ENCODE measurements around the gene DRD2. TPM values are rescaled to one million over a fixed set of nuclear protein-coding genes. Genes with fewer than 3 reads are reported as not detected.
A peak's percentile ranks its signal among the peaks of the same experiment; 100 is the strongest.

Gene DRD2
- total RNA-seq, 1 donor from 2014 or later = 0.32 TPM

DNA sequence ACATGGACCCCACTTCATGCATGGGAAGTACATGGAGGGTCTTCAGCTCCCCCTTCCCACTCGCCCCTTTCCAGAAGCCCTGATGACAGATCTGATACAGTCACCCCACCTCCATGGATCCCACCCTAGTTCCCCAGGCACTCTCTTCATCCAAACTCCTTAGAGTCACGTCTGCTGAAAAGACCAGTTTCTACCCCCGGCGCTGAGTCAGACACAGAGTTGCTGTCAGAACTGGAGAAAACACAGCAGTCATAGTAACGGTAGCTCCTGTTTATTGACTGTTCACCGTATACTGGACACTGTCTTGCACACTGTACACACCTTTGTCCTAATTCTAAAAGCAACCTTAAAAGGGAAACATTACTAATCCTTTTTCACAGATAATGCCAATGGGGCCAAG is 29.1 kb downstream of the DRD2 start:
- no peak for DNase-seq (ENCODE audit: low spot score)

DNA sequence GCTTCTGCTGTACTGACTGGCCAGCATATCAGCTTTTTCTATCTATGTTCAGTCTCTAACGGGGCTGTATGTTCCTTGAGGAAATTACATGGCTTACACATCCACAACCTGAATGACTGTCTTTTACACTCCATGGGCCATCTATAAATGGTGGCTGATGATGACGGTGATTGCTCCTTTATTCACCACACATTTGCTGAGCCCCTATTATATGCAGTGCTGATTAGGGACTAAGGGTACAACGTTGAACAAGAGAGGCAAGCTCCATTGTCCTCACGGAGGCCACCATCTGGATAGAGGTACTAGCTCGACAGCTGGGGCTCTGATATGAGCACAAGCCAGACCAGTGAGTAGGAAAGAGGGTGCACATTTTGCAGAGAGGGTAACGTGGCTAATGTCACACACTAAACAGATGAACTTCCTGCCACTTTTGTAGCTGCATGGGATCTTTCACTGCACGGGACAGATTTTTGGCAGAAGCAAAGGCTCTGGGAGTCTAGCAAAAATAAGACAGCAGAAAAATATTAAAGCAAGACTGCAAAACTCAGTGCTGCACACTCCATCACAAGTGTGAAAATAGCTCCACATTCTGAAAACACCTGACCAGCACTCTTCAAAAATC is 30.6 kb downstream of the DRD2 start:
- DNase-seq (ENCODE audit: low spot score) = no peak

DNA sequence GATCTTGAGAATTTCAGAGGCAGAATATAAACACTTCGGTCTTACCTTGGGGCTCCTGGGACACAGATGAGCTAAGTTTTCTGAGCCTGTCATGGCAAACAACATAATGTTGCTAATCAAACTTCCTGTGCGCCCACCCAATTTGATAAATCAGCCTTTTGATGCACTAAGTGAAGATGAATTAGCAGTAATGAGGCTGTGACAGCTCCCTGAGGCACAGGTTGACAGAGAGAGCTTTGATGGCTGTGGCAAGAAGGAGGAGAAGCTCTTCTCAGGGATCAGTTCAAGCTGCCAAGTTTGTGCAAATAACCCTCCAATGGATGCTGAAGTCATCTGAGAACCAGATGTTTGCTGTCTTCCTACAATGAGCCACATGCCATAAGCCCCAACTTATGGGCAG is 34.4 kb downstream of the DRD2 start:
- DNase-seq (ENCODE audit: low spot score) = no peak

DNA sequence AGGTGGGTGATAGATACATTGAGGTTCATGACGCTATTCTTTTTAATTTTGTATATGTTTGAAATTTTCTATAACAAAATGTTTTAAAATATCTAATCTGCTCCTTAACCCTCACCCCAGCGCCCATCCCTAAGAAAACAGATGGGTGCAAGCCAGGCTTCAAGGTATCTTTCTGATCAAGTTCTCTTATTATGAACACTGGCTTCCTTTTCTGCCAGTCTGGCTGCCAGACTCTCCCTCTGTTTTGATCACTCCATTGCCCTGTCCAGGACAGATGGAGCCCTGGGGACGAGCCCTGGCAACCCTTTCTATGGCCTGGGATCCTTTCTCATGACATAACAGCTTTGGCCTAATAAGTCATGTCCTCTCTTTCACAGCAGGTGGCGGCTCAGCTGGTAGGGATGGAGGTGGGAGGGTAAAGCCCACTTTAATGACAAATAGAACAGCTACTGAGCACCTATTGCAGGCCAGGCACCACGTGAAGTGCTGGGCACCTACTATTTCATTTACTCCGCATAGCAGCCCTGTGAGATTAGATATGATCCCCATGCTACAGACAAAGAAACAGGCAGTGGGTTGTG is 38.4 kb downstream of the DRD2 start:
- no peak for DNase-seq (ENCODE audit: low spot score)

DNA sequence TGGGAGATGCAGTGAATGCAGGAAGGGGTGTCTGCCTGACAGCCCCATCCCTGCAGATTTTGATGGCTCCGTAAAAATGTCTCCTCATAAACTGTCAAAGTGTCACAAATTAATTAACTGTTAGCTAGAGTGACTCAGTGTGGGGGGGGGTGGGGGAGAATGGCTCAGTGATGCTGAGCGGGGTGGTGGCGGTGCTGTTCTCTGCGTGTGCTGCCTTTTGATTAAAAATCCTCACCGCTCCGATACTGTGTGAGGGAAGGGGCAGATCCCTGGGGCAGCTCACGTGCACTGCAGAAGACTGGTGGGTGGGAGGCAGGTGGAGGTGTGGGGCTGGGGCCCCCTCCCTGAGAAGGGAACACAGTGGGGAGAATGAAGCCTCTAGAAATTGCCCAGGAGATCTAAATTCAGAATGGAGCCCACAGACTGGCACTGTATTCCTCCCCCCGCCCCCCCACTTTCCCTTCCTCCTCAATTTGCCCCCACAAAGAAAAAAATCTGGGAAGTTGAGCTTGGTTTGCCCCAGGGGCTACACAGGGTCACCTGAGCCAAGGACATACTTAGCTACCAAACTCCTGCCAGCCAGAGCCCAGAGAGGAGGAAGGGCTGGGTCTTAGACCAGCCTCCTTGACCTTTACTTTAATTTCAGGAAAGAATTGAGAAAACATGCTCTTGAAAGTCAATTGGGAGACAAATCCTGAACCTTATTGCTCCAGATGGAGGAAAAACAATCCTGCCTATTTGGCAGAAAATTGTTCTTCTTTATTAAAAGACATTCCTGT is 39.8 kb downstream of the DRD2 start:
- no peak for DNase-seq (ENCODE audit: low spot score)

DNA sequence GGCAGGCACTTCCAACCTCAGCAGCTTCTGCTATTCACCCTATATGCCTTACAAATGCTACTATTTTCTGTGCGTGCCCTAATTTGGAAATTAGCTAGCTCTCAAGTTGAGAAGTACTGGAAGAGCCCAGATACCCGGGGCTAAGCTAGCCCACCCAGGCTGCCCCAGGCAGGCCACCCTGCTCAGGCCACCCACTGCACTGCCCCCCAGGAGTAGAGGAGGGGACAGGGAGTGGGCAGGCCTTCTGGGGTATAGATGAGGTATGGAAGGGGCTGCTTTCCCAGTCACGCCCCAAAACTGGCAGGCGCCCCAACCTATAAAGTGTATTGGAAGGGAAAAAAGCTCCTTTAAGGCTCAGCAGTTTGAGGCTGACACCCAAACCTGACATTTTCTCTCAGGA is 43.5 kb downstream of the DRD2 start:
- DNase-seq (ENCODE audit: low spot score) = no peak

DNA sequence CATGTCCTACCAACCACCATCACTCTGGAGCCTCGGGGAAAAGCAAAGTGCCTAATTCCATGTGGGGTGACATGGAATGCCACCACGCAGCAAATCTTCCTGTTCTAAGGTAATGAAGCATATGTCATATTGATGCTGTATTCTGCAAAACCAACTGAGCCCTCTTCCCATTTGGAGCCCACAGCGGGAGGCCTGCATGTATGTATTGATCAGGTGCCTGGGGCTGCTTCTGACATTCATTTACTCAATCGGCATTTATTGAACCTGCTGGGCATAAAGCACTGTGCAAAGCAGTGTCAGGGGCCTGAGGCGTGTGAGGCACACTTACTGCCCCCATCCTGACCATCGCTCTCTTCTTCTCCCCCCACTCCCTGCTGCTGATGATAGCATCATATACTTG is 48.5 kb downstream of the DRD2 start:
- no peak for DNase-seq (ENCODE audit: low spot score)

DNA sequence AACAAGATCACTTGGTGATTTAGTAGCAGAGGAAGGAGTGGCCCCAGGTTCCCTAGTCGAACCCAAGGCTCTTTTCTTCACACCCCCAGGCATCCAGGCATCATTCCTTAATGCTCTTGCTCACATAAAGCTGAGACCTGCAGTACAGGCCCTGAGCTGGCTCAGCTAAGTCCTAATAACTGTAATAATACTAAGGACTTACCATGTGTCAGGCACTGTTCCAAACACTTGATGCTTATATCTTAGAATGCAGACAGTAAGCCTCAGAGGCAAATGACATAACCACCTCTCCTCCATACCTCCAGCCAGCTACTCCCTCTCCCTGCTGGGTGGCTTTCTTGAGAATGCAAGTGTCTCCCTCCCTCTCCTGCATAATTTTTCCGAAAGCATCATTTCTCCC is 54.4 kb downstream of the DRD2 start:
- no peak for DNase-seq (ENCODE audit: low spot score)

DNA sequence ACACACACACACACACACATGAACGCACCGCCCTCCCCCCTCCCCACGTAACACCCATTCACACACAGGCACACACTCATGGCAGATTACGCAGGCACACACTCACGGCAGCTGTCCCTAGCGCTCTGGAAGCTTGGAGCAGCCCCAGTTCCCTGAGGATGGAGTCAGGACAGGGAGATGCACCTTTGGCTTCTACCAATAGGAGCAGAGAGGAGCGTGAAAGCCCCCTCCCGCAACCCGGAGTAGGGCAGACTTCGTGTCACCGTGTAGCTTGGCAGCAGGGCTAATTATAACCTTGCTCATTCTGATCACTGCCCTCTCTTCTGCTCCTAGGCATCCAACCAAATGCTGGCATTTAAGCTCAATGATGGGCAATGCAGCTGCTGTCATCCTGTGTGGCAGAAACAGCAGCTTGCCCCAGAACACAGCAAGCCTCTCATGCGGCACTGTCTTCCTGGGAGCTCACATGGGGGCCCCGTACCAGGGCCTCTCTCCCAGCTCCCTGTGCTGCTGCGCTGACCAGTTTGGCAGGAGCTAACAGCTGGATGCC is 55.7 kb downstream of the DRD2 start:
- no peak for DNase-seq (ENCODE audit: low spot score)

DNA sequence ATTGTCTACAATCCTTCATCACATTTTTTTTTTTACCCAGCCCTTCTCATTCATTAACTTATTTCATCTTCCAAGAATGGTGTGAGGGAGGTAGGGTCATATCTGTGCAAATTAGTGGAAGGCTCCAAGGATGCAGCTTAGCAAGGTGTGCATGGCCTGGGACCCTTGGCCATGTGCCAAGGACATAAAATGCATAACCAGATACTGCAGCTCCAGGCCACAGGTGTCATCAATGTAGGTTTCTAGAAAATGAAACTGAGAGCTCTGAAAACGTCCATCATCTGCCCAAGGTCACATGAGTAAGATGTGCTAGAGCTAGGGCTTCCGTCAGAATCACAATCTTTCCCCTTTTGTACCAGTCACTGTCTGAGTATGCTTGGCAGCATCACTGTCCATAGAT is 57.8 kb downstream of the DRD2 start:
- no peak for DNase-seq (ENCODE audit: low spot score)

DNA sequence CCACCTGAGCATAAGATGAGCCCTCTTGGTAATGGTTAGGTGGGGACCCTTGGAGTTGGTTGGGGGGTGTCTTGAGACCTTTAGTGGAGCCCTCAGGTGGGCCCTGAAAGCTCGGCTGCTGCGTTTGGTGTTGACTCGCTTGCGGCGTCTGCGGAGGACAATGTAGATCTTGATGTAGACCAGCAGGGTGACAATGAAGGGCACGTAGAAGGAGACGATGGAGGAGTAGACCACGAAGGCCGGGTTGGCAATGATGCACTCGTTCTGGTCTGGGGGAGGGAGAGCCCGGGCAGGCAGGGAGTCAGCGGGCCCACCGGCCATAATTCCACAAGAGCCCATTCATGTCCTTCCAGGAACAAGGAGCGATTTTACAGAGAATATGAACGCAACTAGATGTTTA is 59.9 kb downstream of the DRD2 start:
- DNase-seq (ENCODE audit: low spot score) = no peak

DNA sequence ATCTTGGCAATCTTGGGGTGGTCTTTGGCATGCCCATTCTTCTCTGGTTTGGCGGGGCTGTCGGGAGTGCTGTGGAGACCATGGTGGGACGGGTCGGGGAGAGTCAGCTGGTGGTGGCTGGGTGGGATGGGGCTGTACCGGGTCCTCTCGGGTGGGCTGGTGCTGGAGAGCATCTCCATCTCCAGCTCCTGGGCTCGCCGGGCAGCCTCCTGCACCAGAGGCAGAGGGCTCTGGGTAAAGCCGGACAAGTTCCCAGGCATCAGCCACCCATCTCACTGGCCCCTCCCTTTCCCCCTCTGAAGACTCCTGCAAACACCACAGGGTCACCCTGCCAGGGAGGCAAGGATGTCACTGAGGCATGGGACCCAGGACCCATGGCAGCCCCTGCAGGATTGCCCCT is 62.5 kb downstream of the DRD2 start:
- DNase-seq (ENCODE audit: low spot score) = no peak

DNA sequence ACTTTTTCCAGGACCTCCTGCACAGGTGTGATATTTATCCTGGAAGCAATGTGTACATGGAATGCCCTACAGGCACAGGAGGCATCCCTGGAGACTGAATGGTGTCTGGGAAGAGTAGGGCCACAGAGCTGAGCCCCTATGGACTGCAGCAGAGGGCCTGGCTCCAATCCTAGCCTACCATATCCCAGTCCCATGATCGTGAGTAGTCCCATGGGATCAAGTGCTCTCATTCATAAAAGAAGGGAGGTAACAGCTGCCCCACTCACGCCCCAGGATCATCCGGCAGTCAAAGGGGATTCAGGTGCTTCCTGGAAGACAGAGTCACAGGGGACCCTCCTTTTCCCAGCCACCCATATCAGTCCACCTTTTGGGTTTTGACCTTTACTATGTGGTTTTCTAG is 63.7 kb downstream of the DRD2 start:
- DNase-seq (ENCODE audit: low spot score) = no peak

DNA sequence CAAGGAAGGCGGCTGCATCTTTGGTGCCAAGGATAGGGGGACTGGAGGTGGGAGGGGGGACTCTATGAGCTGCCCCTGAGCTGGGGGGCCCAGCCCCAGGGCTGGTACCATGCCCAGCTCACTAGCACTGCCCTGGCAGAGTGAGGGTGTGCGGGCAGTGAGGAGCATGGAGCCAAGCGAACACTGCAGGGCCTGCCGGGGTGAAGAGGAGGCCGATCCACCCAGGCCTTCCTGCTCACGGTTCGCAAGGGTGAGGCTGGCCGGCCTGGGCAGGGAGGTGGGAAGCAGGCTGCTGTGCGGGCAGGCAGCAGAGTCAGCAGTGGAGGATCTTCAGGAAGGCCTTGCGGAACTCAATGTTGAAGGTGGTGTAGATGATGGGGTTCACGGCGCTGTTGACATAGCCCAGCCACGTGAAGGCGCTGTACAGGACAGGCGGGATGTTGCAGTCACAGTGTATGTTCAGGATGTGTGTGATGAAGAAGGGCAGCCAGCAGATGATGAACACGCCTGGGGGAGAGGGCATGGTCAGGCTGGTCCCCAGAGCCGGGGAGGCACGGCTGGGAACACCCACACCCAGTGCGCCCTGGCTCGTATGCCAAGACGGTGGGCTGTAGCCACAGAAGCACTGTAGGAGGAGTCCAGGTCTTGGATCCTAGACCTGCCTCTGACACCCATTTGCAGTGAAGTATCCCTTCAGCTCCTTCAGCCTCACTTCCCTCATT is 64.6 kb downstream of the DRD2 start:
- DNase-seq (ENCODE audit: low spot score) = no peak

DNA sequence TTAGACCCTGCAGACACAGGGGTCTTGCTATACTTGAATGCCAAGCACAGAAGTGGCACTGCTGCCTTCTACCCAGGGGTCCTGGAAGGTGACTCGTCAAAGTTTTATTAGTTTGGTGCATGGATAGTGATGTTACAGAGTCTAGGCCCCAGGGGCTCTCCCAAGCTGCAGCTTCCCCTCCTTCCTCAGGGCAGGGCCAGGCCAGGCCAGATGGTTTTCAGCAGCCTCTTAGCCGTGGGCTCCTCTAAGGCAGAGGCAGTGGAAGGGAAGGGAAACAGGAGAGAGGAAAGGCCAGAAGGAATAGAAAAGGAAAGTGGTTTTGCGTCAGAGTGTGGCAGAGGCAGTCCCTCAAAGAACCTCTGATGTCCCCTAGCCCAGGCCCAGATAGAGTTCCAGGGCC is 65.7 kb downstream of the DRD2 start:
- no peak for DNase-seq (ENCODE audit: low spot score)

DNA sequence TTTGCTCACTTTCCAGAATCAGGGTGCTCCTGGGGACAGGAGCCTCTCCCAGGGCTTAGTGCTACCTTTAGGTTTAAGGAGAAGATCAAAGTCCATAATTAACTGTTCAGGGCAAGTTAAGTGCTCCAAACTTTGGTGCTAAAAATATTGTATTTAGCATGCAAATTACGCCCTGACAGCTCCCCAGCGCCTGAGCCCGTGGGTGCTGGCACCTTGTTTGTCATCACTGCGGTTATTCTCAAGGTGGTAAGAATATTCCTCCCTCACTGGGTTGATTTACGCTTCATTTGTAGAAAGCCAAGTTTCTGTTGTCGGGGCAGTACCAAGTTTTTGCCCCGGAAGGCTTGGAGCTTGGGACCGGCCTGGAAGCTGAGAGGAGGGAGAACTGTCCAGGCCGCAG is 66.3 kb downstream of the DRD2 start:
- DNase-seq (ENCODE audit: low spot score) = no peak

DNA sequence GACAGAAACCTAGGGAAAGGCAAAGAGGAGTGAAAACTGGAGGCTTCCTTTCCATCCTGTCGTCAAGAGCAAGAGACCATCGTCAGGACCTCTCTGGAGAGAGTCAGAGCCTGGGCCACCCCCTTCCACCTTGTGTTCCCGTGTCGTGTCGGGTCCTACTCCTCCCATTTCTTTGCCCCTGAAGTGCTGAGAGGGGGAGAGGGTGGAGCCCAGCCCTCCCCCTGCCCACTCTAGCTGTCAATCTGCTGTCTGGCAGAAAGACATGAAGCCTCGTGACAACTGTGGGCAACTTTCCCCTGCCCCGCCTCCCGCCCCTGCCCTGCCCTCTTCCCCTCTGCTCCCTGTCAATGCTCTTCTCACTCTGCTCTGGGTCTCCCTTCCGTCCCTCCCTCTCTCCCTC is 67.0 kb downstream of the DRD2 start:
- DNase-seq (ENCODE audit: low spot score) = no peak

DNA sequence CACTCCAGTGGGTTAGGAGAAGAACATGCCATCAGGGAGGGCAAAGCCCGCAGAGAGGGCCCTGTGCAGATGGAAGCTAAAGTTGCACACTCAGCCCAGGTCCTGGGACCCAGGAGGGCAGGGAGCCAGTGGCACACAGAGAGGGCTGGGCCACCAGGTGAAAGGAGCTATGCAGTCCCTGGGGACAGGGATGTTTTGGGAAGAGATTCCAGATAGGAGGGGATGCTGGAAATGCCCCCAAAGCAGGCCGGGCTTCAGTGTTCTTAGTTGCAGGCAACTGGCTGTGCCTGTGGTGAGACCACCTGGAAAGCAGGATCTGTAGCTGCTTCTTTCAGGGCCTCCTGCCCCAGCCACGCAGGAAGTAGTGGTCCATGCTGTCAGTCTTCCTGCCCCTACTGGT is 68.0 kb downstream of the DRD2 start:
- no peak for DNase-seq (ENCODE audit: low spot score)

DNA sequence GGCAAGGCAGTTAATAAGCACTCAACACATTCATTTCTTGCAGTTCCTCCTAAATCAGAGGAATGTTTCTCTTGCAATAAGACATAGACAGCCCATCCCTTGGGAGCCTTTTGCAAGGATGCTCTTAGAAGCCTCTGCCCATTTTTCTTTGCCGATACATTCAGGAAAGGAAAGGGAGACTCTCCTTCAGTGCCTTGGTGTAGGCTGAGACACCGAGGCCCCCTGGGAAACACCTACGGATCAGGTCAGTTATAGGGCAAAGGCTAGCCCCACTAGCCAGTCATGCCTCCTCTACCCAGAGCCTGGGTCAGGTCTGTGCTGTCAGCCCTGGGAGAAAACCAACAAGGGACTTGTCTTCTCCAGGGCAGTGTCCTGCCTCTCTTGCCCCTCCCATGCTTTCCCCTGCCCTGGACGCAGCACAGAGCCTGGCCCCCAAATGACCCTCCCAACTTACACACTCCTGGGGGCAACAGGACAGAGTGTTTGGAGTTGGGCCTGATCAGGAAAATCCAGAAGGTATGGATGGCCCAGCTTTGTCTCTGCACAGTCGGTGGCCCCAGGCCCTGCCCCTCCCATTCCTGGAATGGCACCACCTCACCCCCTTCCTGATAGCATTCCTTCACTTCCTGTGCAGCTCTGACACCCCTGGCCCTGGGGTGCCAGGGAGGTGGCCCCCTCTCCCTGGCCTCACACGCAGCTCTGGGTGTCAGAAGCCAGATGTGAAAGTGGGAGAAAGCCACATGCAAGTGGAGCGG is 69.3 kb downstream of the DRD2 start:
- DNase-seq (ENCODE audit: low spot score) = no peak

DNA sequence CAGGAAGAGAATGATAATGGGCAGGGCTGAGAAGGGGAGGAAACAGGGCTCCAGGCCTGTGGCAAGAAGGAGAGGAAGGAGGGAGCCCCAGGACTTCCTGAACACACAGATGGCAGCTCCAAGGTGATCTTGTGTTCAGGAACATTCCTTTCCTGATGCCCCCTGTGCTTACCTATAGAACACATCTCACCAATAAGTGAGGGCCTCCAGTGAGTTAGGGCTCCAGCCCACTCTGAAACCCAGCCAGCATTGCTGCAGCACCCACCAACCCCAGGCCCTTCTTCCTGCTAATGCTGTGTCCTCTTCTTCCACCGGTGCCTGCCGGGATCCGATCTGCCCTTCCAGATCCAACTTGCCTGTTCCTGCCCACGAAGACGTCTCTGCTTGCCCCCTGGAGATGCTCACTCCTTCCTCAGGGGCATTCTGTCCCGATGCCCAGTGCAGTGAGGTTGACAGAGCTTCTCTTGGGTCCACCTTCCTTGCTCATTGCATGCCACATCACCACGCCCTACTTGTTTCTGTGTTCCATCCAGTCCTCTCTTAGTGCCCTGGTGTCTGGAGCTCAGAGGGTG is 70.3 kb downstream of the DRD2 start:
- no peak for DNase-seq (ENCODE audit: low spot score)

DNA sequence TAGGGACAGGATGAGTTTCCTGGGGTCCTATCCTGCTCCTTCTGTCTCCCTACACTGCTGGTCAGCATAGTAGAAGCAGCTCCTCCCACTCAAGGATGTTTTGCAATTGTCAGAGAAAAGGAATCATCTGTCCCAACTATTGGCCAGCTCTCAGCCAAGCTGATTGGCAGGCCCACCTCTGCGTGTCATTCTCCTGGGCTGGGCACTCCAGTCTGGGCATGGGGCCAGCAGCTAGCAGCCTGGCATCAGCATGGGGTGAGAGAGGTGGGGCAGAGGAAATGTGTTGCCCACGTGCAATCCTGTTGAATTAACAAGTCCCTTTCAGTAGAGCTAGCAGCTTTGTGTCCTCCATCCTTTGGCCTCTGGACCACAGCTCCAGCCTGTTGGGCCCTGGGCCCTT is 73.5 kb downstream of the DRD2 start:
- peak; percentile 82 for DNase-seq (ENCODE audit: low spot score)
